Sigmoid colon (tissue), 3 donors: ENCODE results near the gene MYL9.

Experiments
- CTCF ChIP-seq, 4 experiments: fragments of 450-650 bp in 3 of 4; fragments of 200-600 bp in 1 of 4; IDR thresholded peaks; one replicate each; pipeline ENCODE4 v1.5.1; 2016 to 2019; ENCODE audit warnings: antibody characterized with exemption in 4 of 4, mild to moderate bottlenecking in 3 of 4, moderate library complexity in 2 of 4
- POLR2A ChIP-seq, 2 donors: fragments of 450-650 bp; IDR thresholded peaks; one replicate each; pipeline ENCODE4 v1.6.1; 2016; ENCODE audit warnings: antibody characterized with exemption in 2 of 2, mild to moderate bottlenecking in 2 of 2, moderate library complexity in 2 of 2

DNA sequence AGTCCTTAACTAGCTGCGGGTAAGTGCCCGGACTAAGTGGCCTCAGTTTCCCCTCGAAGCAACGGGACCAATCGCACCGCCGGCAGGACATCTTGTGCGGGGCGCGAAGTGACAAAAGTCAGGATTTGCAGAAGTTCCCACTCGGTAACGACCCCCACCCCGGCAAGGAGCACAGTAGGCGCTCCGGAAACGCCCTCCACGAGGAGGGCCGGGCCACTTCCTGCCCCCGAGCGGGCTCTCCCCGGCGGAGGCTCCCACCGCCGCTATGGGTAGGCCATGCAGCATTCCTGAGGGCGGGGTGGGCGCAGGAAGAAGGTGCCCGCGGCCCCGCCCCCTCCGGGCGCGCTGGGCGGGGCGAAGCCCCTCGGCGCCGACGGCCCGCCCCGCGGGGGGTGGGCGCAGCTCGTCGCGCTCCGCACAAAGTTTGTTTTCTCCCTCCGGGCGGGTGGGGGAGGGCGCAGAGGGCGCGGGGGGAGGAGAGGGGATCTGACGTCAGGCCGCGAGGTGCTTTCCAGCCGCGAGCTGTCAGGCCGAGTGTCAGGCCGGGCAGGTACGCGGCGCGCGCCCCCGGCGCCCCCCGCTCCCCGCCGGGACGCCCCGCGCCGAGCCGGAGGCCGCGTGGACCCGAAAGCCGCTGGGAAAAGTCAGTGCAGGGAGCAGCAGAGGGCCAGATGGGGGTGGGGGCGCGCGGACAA is 31.9 kb downstream of the MYL9 start, which contains the start of gene TGIF2:
- TF ChIP-seq CTCF (IDR thresholded peaks at IDR 0.05) (no peak), POLR2A (IDR thresholded peaks at IDR 0.05) (no peak)
